Common myeloid progenitor, CD34-positive (primary cell): ENCODE data around the gene GLI3.
A peak's percentile ranks its signal among the peaks of the same experiment; 100 is the strongest.

Experiments used
- CTCF ChIA-PET: fragments of 350-600 bp; sonication (Branson Sonifier 250); formaldehyde crosslinking; loops from one replicate; lab custom pipeline; 2021; ENCODE audit warnings: antibody characterized with exemption; lab: Charles Lee
- POLR2A ChIA-PET: fragments of 350-600 bp; sonication (Branson Sonifier 250); formaldehyde crosslinking; loops from one replicate; lab custom pipeline; 2021; ENCODE audit warnings: antibody characterized with exemption; lab: Charles Lee
- DNase-seq, 3 donors: peaks; one replicate each; pipeline versions ENCODE4 v3.0.0 to v3.0.0-alpha.2; 2013
- H3K27ac ChIP-seq, 2 experiments: 1 replicate in 1 of 2; 2 replicates in 1 of 2; pipeline ENCODE4 v1.7.0; 2013; ENCODE audit warnings: inconsistent platforms in 2 of 2, low read length in 2 of 2, mild to moderate bottlenecking in 2 of 2, low read depth in 1 of 2, moderate library complexity in 1 of 2; ENCODE audit not compliant: severe bottlenecking in 2 of 2, insufficient read depth in 1 of 2, poor library complexity in 1 of 2
- H3K27me3 ChIP-seq, 5 experiments: replicated peaks in 2 of 5; 1 replicate in 3 of 5; 2 replicates in 2 of 5; pipeline versions ENCODE4 v1.6.1 to v1.7.0; 2013; ENCODE audit warnings: low read length in 4 of 5, mild to moderate bottlenecking in 2 of 5, moderate library complexity in 2 of 5, inconsistent platforms in 1 of 5; ENCODE audit not compliant: insufficient read depth in 5 of 5, control insufficient read depth in 4 of 5
- H3K36me3 ChIP-seq, 4 experiments: 1 replicate in 2 of 4; 2 replicates in 2 of 4; pipeline versions ENCODE4 v1.6.1 to v1.7.0; 2013; ENCODE audit warnings: low read length in 3 of 4, control low read depth in 1 of 4, mild to moderate bottlenecking in 1 of 4; ENCODE audit not compliant: control insufficient read depth in 4 of 4, insufficient read depth in 4 of 4
- H3K4me1 ChIP-seq, 4 experiments: 1 replicate in 3 of 4; 2 replicates in 1 of 4; pipeline versions ENCODE4 v1.6.1 to v1.7.1; 2013; ENCODE audit warnings: low read length in 3 of 4, mild to moderate bottlenecking in 3 of 4, control low read depth in 1 of 4, inconsistent platforms in 1 of 4, moderate library complexity in 1 of 4; ENCODE audit not compliant: control insufficient read depth in 4 of 4, insufficient read depth in 4 of 4; ENCODE audit errors: control extremely low read depth in 1 of 4
- H3K4me3 ChIP-seq, 7 experiments: 1 replicate in 4 of 7; 2 replicates in 3 of 7; pipeline versions ENCODE4 v1.5.1 to v1.7.0; 2013; ENCODE audit warnings: mild to moderate bottlenecking in 7 of 7, low read length in 6 of 7, moderate library complexity in 6 of 7, inconsistent platforms in 2 of 7, low read depth in 2 of 7, control low read depth in 1 of 7; ENCODE audit not compliant: insufficient read depth in 4 of 7, control insufficient read depth in 1 of 7; ENCODE audit errors: extremely low read depth in 1 of 7
- H3K9me3 ChIP-seq, 5 experiments: 1 replicate in 4 of 5; 2 replicates in 1 of 5; pipeline versions ENCODE4 v1.6.1 to v1.7.1; 2013; ENCODE audit warnings: low read length in 4 of 5, mild to moderate bottlenecking in 2 of 5, inconsistent platforms in 1 of 5, low read depth in 1 of 5, moderate library complexity in 1 of 5; ENCODE audit not compliant: control insufficient read depth in 4 of 5, insufficient read depth in 2 of 5; ENCODE audit errors: control extremely low read depth in 1 of 5
- WGBS: methylation state at CpG from one replicate; pipeline ENCODE4 v1.1.5; 2013; ENCODE audit not compliant: insufficient coverage; 5-methylcytosine and 5-hydroxymethylcytosine counted together

The GLI3 gene

GRCh38 chr7:42074076-42074475 is 162.9 kb downstream of the GLI3 start:
- no peak for DNase-seq
- Histone ChIP-seq H3K36me3 (no peaks in the 10 kb centered on the region), H3K4me3 (no peak overlapping the region), H3K4me1 (no peaks in the 10 kb centered on the region), H3K27ac (no peak overlapping the region), H3K27me3 (no peaks in the 10 kb centered on the region), H3K9me3 (no peaks in the 10 kb centered on the region)
- ChIA-PET POLR2A (no interaction called here), CTCF (interaction anchor here (1.2 kb wide), 1 partner anchor 21 kb away, joined by 3 read pairs; no protein-coding TSS in a partner anchor)
- 94% methylated on average over 3 of the region's 4 CpGs for WGBS

- no peaks in the 10 kb centered on the region for H3K4me1 ChIP-seq
- WGBS, result 96% methylated on average over 6 of the region's 8 CpGs
Measured at GRCh38 chr7:42071372-42072261, 165.4 kb downstream of the GLI3 start.

GRCh38 chr7:42070068-42070467 is 166.9 kb downstream of the GLI3 start:
- H3K27me3 ChIP-seq, result no peaks in the 10 kb centered on the region
- CTCF ChIA-PET, result interaction anchor here (1.0 kb wide), 1 partner anchor 14 kb away, joined by 3 read pairs; no protein-coding TSS in a partner anchor

More at GRCh38 chr7:42071372-42072261, 165.4 kb downstream of the GLI3 start:
- ChIA-PET CTCF (interaction anchor here (1.2 to 1.4 kb wide), 3 partner anchors 9 to 21 kb away, joined by 3 to 5 read pairs (median 3); no protein-coding TSS in a partner anchor), POLR2A (interaction anchor here (0.6 kb wide), 1 partner anchor 21 kb away, joined by 3 read pairs; no protein-coding TSS in a partner anchor)
- Histone ChIP-seq H3K4me3 (no peak overlapping the region), H3K36me3 (no peaks in the 10 kb centered on the region), H3K9me3 (no peaks in the 10 kb centered on the region), H3K27me3 (no peaks in the 10 kb centered on the region), H3K27ac (no peak overlapping the region)
- DNase-seq, result peak in 2 of 3 donors; percentile 4 to 11

GRCh38 chr7:42069590-42069989 is 167.4 kb downstream of the GLI3 start:
- POLR2A ChIA-PET, result no interaction called here
- H3K9me3 ChIP-seq, result no peaks in the 10 kb centered on the region
- no peak for DNase-seq
- WGBS, result 90% methylated on average over 1 of the region's 1 CpG
- CTCF ChIA-PET, result no interaction called here
- H3K27ac ChIP-seq, result no peak overlapping the region
- no peaks in the 10 kb centered on the region for H3K36me3 ChIP-seq
- no peaks in the 10 kb centered on the region for H3K4me1 ChIP-seq
- H3K4me3 ChIP-seq, result no peak overlapping the region
- no peaks in the 10 kb centered on the region for H3K27me3 ChIP-seq

More at GRCh38 chr7:42070068-42070467, 166.9 kb downstream of the GLI3 start:
- WGBS, result 100% methylated on average over 2 of the region's 2 CpGs
- Histone ChIP-seq H3K36me3 (no peaks in the 10 kb centered on the region), H3K27ac (no peak overlapping the region), H3K4me1 (no peaks in the 10 kb centered on the region), H3K9me3 (no peaks in the 10 kb centered on the region), H3K4me3 (no peak overlapping the region)
- POLR2A ChIA-PET, result no interaction called here
- DNase-seq, result no peak

GRCh38 chr7:42068554-42069280 is 168.3 kb downstream of the GLI3 start:
- Histone ChIP-seq H3K4me3 (no peak overlapping the region), H3K27me3 (no peaks in the 10 kb centered on the region), H3K9me3 (no peaks in the 10 kb centered on the region), H3K27ac (no peak overlapping the region), H3K4me1 (no peaks in the 10 kb centered on the region), H3K36me3 (no peaks in the 10 kb centered on the region)
- no peak for DNase-seq
- CTCF ChIA-PET, result no interaction called here
- 85% methylated on average over 8 of the region's 11 CpGs for WGBS
- POLR2A ChIA-PET, result no interaction called here

GRCh38 chr7:42065942-42066341 is 171.1 kb downstream of the GLI3 start:
- H3K27me3 ChIP-seq, result no peaks in the 10 kb centered on the region
- no peaks in the 10 kb centered on the region for H3K4me1 ChIP-seq
- no peak overlapping the region for H3K27ac ChIP-seq
- 98% methylated on average over 7 of the region's 7 CpGs for WGBS
- no peaks in the 10 kb centered on the region for H3K36me3 ChIP-seq
- DNase-seq, result no peak
- ChIA-PET POLR2A (no interaction called here), CTCF (no interaction called here)
- H3K9me3 ChIP-seq, result no peaks in the 10 kb centered on the region
- no peak overlapping the region for H3K4me3 ChIP-seq

GRCh38 chr7:42065015-42065414 is 172.0 kb downstream of the GLI3 start:
- DNase-seq, result no peak
- no peak overlapping the region for H3K27ac ChIP-seq
- H3K9me3 ChIP-seq, result no peaks in the 10 kb centered on the region
- CTCF ChIA-PET, result interaction anchor here (1.4 kb wide), 1 partner anchor 35 kb away, joined by 3 read pairs; no protein-coding TSS in a partner anchor
- POLR2A ChIA-PET, result no interaction called here
- H3K4me1 ChIP-seq, result no peaks in the 10 kb centered on the region
- no peaks in the 10 kb centered on the region for H3K27me3 ChIP-seq
- H3K4me3 ChIP-seq, result no peak overlapping the region
- no peaks in the 10 kb centered on the region for H3K36me3 ChIP-seq
